ENCODE measurements around the gene KCNN2. TPM values are rescaled to one million over a fixed set of nuclear protein-coding genes. Genes with fewer than 3 reads are reported as not detected.

The KCNN2 gene
- total and polyA plus RNA-seq, 2 experiments from 2014 or later = not detected

GRCh38 chr5:114327987-114328386 lies 33.9 kb upstream of the KCNN2 start:
- Histone ChIP-seq H3K4me1 (ENCODE audit: insufficient read depth) (no peaks in the 10 kb centered on the region), H3K27me3 (replicated peaks; ENCODE audit: insufficient read depth) (no peaks in the 10 kb centered on the region), H3K9ac (no peak overlapping the region), H3K9me3 (ENCODE audit: low read depth) (no peaks in the 10 kb centered on the region), H3K9me2 (ENCODE audit: insufficient read depth) (no peaks in the 10 kb centered on the region), H3K4me3 (no peak overlapping the region), H3K4me2 (ENCODE audit: unreplicated experiment) (no peak overlapping the region), H3K79me2 (ENCODE audit: insufficient read depth) (no peaks in the 10 kb centered on the region), H3F3A (ENCODE audit: insufficient read depth) (no peaks in the 10 kb centered on the region), H3K36me3 (ENCODE audit: low read depth) (no peaks in the 10 kb centered on the region), H2AFZ (no peak overlapping the region), H4K20me1 (ENCODE audit: insufficient read depth) (no peaks in the 10 kb centered on the region), H3K27ac (no peak overlapping the region)
- WGBS, 2 experiments (ENCODE audit: low coverage in 1 of 2, low lambda C conversion rate in 2 of 2, missing lambda C conversion rate in 2 of 2) = 5 to 9% methylated on average over 3 of the region's 3 CpGs
- TF ChIP-seq EZH2phosphoT487 (IDR thresholded peaks at IDR 0.05; ENCODE audit: insufficient read depth, low read depth) (no peak), EZH2 (IDR thresholded peaks at IDR 0.05; ENCODE audit: insufficient read depth, poor library complexity, severe bottlenecking) (no peak)
- in situ Hi-C loops (cut with MboI) = no loop called here
- no peak for DNase-seq

DNA sequence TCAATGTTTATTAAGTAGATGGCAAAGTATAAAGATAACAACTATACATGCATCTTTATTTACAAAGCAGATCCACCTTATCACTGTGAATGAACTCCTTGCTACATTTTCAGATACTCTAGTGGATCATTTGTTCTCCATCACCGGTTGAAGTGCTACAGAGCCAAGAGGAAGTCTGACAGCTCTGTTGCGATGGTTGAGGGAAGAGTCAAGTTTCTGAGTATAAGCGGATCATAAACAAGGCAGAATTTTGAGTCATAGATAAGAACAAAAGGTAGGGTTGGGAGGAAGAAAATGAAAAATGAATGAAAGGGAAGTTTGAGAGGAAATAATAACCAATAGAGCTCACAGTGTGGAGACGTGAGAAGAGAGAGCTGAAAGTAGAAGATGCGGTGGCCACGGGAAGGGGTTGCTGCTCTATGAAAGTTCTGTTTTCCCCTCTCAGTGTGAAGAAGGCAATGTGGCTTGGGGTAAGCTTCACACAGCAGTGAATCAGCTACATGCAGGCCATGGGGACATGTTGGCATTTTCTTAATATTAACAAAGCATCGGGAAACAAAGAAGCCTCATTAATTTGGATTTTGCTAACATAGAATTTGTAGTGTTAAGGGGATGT lies 30.8 kb upstream of the KCNN2 start:
- in situ Hi-C loops (cut with MboI) = no loop called here
- H3K36me3 ChIP-seq (ENCODE audit: low read depth) = no peaks in the 10 kb centered on the region
- no peaks in the 10 kb centered on the region for H3K9me2 ChIP-seq (ENCODE audit: insufficient read depth)
- no peaks in the 10 kb centered on the region for H3K4me1 ChIP-seq (ENCODE audit: insufficient read depth)
- 42 to 45% methylated on average over 7 of the region's 7 CpGs for WGBS, 2 experiments (ENCODE audit: low coverage in 1 of 2, low lambda C conversion rate in 2 of 2, missing lambda C conversion rate in 2 of 2)
- no peak overlapping the region for H3K4me3 ChIP-seq
- no peak overlapping the region for H3K4me2 ChIP-seq (ENCODE audit: unreplicated experiment)
- no peak for DNase-seq
- H3K79me2 ChIP-seq (ENCODE audit: insufficient read depth) = no peaks in the 10 kb centered on the region
- no peaks in the 10 kb centered on the region for H3F3A ChIP-seq (ENCODE audit: insufficient read depth)
- no peaks in the 10 kb centered on the region for H3K27me3 ChIP-seq (replicated peaks; ENCODE audit: insufficient read depth)
- H3K9me3 ChIP-seq (ENCODE audit: low read depth) = no peaks in the 10 kb centered on the region
- no peaks in the 10 kb centered on the region for H4K20me1 ChIP-seq (ENCODE audit: insufficient read depth)
- H3K27ac ChIP-seq = no peak overlapping the region
- no peak overlapping the region for H3K9ac ChIP-seq
- H2AFZ ChIP-seq = no peak overlapping the region
- TF ChIP-seq EZH2 (IDR thresholded peaks at IDR 0.05; ENCODE audit: insufficient read depth, poor library complexity, severe bottlenecking) (no peak), EZH2phosphoT487 (IDR thresholded peaks at IDR 0.05; ENCODE audit: insufficient read depth, low read depth) (no peak)

- Histone ChIP-seq H3K4me3 (no peak overlapping the region), H3K27ac (no peak overlapping the region), H3K27me3 (replicated peaks; ENCODE audit: insufficient read depth) (no peaks in the 10 kb centered on the region), H2AFZ (no peak overlapping the region), H4K20me1 (ENCODE audit: insufficient read depth) (no peaks in the 10 kb centered on the region), H3K4me2 (ENCODE audit: unreplicated experiment) (no peak overlapping the region), H3F3A (ENCODE audit: insufficient read depth) (no peaks in the 10 kb centered on the region), H3K9me3 (ENCODE audit: low read depth) (no peaks in the 10 kb centered on the region), H3K36me3 (ENCODE audit: low read depth) (no peaks in the 10 kb centered on the region), H3K4me1 (ENCODE audit: insufficient read depth) (no peaks in the 10 kb centered on the region), H3K9me2 (ENCODE audit: insufficient read depth) (no peaks in the 10 kb centered on the region), H3K79me2 (ENCODE audit: insufficient read depth) (no peaks in the 10 kb centered on the region), H3K9ac (no peak overlapping the region)
- no peak for TF ChIP-seq EZH2 (IDR thresholded peaks at IDR 0.05; ENCODE audit: insufficient read depth, poor library complexity, severe bottlenecking)
- no peak for TF ChIP-seq EZH2phosphoT487 (IDR thresholded peaks at IDR 0.05; ENCODE audit: insufficient read depth, low read depth)
- in situ Hi-C loops (cut with MboI) = no loop called here
- DNase-seq = no peak
These were observed 29.4 kb upstream of the KCNN2 start for GRCh38 chr5:114332493-114332892.

DNA sequence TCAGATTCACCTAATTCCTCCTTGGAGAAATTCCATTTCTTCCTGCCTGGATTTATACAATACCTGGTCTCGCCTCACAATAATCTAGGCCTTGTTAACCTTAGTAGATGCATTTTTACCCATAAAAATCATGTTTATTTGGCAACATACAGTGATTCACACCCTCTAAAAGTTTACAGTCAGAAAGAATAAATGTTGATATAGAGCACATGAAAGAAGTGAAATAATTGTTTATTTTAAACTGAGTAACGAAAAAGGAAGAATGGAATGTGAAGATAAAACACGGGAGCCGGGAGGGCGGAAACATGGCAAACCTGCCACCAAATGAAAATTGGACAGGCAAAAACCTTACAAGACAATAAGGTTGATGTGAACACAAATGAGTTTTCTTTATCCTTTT lies 28.9 kb upstream of the KCNN2 start:
- H3K4me2 ChIP-seq (ENCODE audit: unreplicated experiment) = no peak overlapping the region
- no peak overlapping the region for H3K27ac ChIP-seq
- no peaks in the 10 kb centered on the region for H3K9me3 ChIP-seq (ENCODE audit: low read depth)
- no peak overlapping the region for H3K9ac ChIP-seq
- no peaks in the 10 kb centered on the region for H3F3A ChIP-seq (ENCODE audit: insufficient read depth)
- no peak overlapping the region for H2AFZ ChIP-seq
- DNase-seq = no peak
- H3K27me3 ChIP-seq (replicated peaks; ENCODE audit: insufficient read depth) = no peaks in the 10 kb centered on the region
- H3K79me2 ChIP-seq (ENCODE audit: insufficient read depth) = no peaks in the 10 kb centered on the region
- H3K9me2 ChIP-seq (ENCODE audit: insufficient read depth) = no peaks in the 10 kb centered on the region
- in situ Hi-C loops (cut with MboI) = no loop called here
- TF ChIP-seq EZH2 (IDR thresholded peaks at IDR 0.05; ENCODE audit: insufficient read depth, poor library complexity, severe bottlenecking) = no peak
- TF ChIP-seq EZH2phosphoT487 (IDR thresholded peaks at IDR 0.05; ENCODE audit: insufficient read depth, low read depth) = no peak
- H3K4me3 ChIP-seq = no peak overlapping the region
- no peaks in the 10 kb centered on the region for H3K36me3 ChIP-seq (ENCODE audit: low read depth)
- H4K20me1 ChIP-seq (ENCODE audit: insufficient read depth) = no peaks in the 10 kb centered on the region
- WGBS, 2 experiments (ENCODE audit: low coverage in 1 of 2, low lambda C conversion rate in 2 of 2, missing lambda C conversion rate in 2 of 2) = 32 to 36% methylated on average over 5 of the region's 5 CpGs
- no peaks in the 10 kb centered on the region for H3K4me1 ChIP-seq (ENCODE audit: insufficient read depth)

GRCh38 chr5:114335391-114335790 lies 26.5 kb upstream of the KCNN2 start:
- H3K9me2 ChIP-seq (ENCODE audit: insufficient read depth) = no peaks in the 10 kb centered on the region
- H3K36me3 ChIP-seq (ENCODE audit: low read depth) = no peaks in the 10 kb centered on the region
- H3F3A ChIP-seq (ENCODE audit: insufficient read depth) = no peaks in the 10 kb centered on the region
- TF ChIP-seq EZH2 (IDR thresholded peaks at IDR 0.05; ENCODE audit: insufficient read depth, poor library complexity, severe bottlenecking) (no peak), EZH2phosphoT487 (IDR thresholded peaks at IDR 0.05; ENCODE audit: insufficient read depth, low read depth) (no peak)
- DNase-seq = no peak
- no peak overlapping the region for H3K27ac ChIP-seq
- H3K9ac ChIP-seq = no peak overlapping the region
- no peak overlapping the region for H3K4me2 ChIP-seq (ENCODE audit: unreplicated experiment)
- no peak overlapping the region for H3K4me3 ChIP-seq
- H4K20me1 ChIP-seq (ENCODE audit: insufficient read depth) = no peaks in the 10 kb centered on the region
- WGBS, 2 experiments (ENCODE audit: low coverage in 1 of 2, low lambda C conversion rate in 2 of 2, missing lambda C conversion rate in 2 of 2) = 0% methylated on average over 1 of the region's 1 CpG
- no peaks in the 10 kb centered on the region for H3K79me2 ChIP-seq (ENCODE audit: insufficient read depth)
- no peaks in the 10 kb centered on the region for H3K27me3 ChIP-seq (replicated peaks; ENCODE audit: insufficient read depth)
- H2AFZ ChIP-seq = no peak overlapping the region
- in situ Hi-C loops (cut with MboI) = no loop called here
- no peaks in the 10 kb centered on the region for H3K9me3 ChIP-seq (ENCODE audit: low read depth)
- H3K4me1 ChIP-seq (ENCODE audit: insufficient read depth) = no peaks in the 10 kb centered on the region

Measured in GM23248 (cell line).